H1 (cell line): ENCODE results near the gene HIPK1. TPM values are rescaled to one million over a fixed set of nuclear protein-coding genes. Genes with fewer than 3 reads are reported as not detected.

Experiments
- BCL11A ChIP-seq, 2 experiments: IDR thresholded peaks; one replicate each; pipeline ENCODE4 v1.6.1; 2011; ENCODE audit warnings: low read depth in 2 of 2, low read length in 2 of 2, mild to moderate bottlenecking in 2 of 2
- CHD7 ChIP-seq: fragments of 300-600 bp; sonication (generic); IDR thresholded peaks from 2 replicates; pipeline ENCODE4 v1.7.1; 2012; ENCODE audit warnings: low read length, moderate library complexity, mild to moderate bottlenecking, inconsistent platforms; ENCODE audit not compliant: insufficient replicate concordance
- CREB1 ChIP-seq: IDR thresholded peaks from 2 replicates; pipeline ENCODE4 v1.6.1; 2012; ENCODE audit warnings: inconsistent platforms
- EZH2 ChIP-seq: fragments of 200-600 bp; sonication (generic); IDR thresholded peaks from 2 replicates; pipeline ENCODE4 v1.7.1; 2012; ENCODE audit warnings: low read depth, mild to moderate bottlenecking, moderate library complexity, low read length, inconsistent platforms; ENCODE audit not compliant: severe bottlenecking
- HDAC6 ChIP-seq: IDR thresholded peaks from one replicate; pipeline ENCODE4 v1.7.1; 2012; ENCODE audit warnings: low read depth, mild to moderate bottlenecking, inconsistent platforms, low read length, moderate library complexity
- JUN ChIP-seq: IDR thresholded peaks from 2 replicates; pipeline ENCODE4 v1.6.1; 2011; ENCODE audit warnings: low read depth, mild to moderate bottlenecking, improper control_type of control experiment, low read length
- KDM4A ChIP-seq: IDR thresholded peaks from one replicate; pipeline ENCODE4 v1.7.1; 2012; ENCODE audit warnings: low read depth, mild to moderate bottlenecking, moderate library complexity, low read length, inconsistent platforms; ENCODE audit not compliant: severe bottlenecking
- RFX5 ChIP-seq: IDR thresholded peaks from 2 replicates; pipeline ENCODE4 v1.6.1; 2011; ENCODE audit warnings: low read depth, low read length, improper control_type of control experiment, borderline replicate concordance
- SAP30 ChIP-seq: fragments of 300-600 bp; sonication (generic); IDR thresholded peaks from 2 replicates; pipeline ENCODE4 v1.7.1; 2012; ENCODE audit warnings: low read length, moderate library complexity, mild to moderate bottlenecking, inconsistent platforms; ENCODE audit not compliant: insufficient read depth, insufficient replicate concordance
- SIRT6 ChIP-seq: IDR thresholded peaks from one replicate; pipeline ENCODE4 v1.7.1; 2012; ENCODE audit warnings: low read length, inconsistent platforms
- SP2 ChIP-seq: IDR thresholded peaks from 2 replicates; pipeline ENCODE4 v1.6.1; 2012; ENCODE audit warnings: mild to moderate bottlenecking, low read length, inconsistent platforms
- SP4 ChIP-seq: IDR thresholded peaks from 2 replicates; pipeline ENCODE4 v1.6.1; 2012; ENCODE audit warnings: low read length, inconsistent platforms
- ZNF274 ChIP-seq: IDR thresholded peaks from 2 replicates; pipeline ENCODE4 v1.7.0; 2012; ENCODE audit warnings: low read length, borderline replicate concordance; ENCODE audit errors: extremely low read depth
- polyA plus RNA-seq, 7 experiments: library from polyadenylated mRNA; depleted of rRNA in 3 of 7; stranded (reverse) in 5 of 7; unstranded in 2 of 7; fragments of >200 nt in 5 of 7; fragments of 200-250 nt in 2 of 7; gene quantifications; 1 replicate in 5 of 7; 2 replicates in 1 of 7; 4 replicates in 1 of 7; pipeline versions ENCODE4 v1.2.1 to v1.2.3, GENCODE V29; 2011 to 2013; ENCODE audit warnings: missing spikeins in 2 of 7, mixed read lengths in 2 of 7
- total RNA-seq: library from RNA; stranded (reverse); fragmentation: NEBNext Ultra II Directional; extraction: Animal tissue kit (Norgen Biotek cat#: 25700); gene quantifications from 2 replicates; pipeline ENCODE4 v1.2.1, GENCODE V29; 2021

The HIPK1 gene
- total and polyA plus RNA-seq, 2 of the 8 experiments (the other 6 are each of a cell fraction or from before 2014, with no cell fraction given), result 46.2 to 64.3 TPM

- no peak for TF ChIP-seq CHD7
- TF ChIP-seq CREB1, result no peak
- no peak for TF ChIP-seq KDM4A
- TF ChIP-seq EZH2, result no peak
- no peak for TF ChIP-seq JUN
- no peak for TF ChIP-seq SP4
- no peak for TF ChIP-seq SP2
- no peak for TF ChIP-seq SIRT6
- no peak for TF ChIP-seq ZNF274
- TF ChIP-seq SAP30, result no peak
- no peak for TF ChIP-seq RFX5
- TF ChIP-seq HDAC6, result no peak
- no peak for TF ChIP-seq BCL11A (IDR thresholded peaks at IDR 0.05; ENCODE audit: low read depth in 2 of 2, low read length in 2 of 2)
Measured at GRCh38 chr1:113993072-113993471, 63.9 kb downstream of the HIPK1 start (continued).
